Measurements from ENCODE around the gene QRICH2.
A peak's percentile ranks its signal among the peaks of the same experiment; 100 is the strongest.
"Not testable (repeated sequence)": the region's sequence is repeated elsewhere in the genome, so short reads cannot be mapped to it uniquely, and the experiment has no call there.

Gene QRICH2

DNA sequence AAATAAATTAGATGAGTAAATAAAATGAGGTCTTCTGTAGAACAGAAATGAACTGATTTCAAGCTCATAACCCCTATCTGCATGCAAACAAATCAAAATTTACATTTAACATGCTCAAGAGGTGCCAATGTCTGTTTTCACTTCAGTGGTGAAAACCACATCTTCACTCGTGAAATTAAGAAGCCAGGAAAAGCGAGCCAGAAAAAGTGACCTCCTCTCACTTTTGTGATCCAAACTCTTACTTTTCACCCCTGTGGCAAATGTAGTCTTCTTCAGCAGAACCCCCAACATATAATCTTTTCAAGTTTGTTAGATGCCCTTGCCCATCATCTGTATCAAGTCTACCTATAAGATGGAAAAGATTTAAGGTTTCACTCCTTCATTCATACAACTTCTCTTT, 9.5 kb upstream of the QRICH2 start:
- ATAC-seq (ENCODE audit: low read depth), result no peak
- Histone ChIP-seq H3K4me1 (ENCODE audit: insufficient read depth, poor library complexity, severe bottlenecking) (no peaks in the 10 kb centered on the region), H3K36me3 (ENCODE audit: low read depth) (peaks cover 45% of the 10 kb centered on the region), H3K9me3 (ENCODE audit: severe bottlenecking) (no peaks in the 10 kb centered on the region), H3K4me3 (ENCODE audit: severe bottlenecking) (no peak overlapping the region), H3K27me3 (ENCODE audit: insufficient read depth, poor library complexity, severe bottlenecking) (no peaks in the 10 kb centered on the region), H3K27ac (ENCODE audit: poor library complexity, severe bottlenecking) (no peak overlapping the region)
- TF ChIP-seq CTCF (IDR thresholded peaks at IDR 0.05; ENCODE audit: poor library complexity, severe bottlenecking), result no peak
- DNase-seq (ENCODE audit: low spot score), result no peak

- H3K27ac ChIP-seq (ENCODE audit: poor library complexity, severe bottlenecking), result no peak overlapping the region
- peaks cover 55% of the 10 kb centered on the region for H3K36me3 ChIP-seq (ENCODE audit: low read depth)
- H3K4me3 ChIP-seq (ENCODE audit: severe bottlenecking), result no peak overlapping the region
- TF ChIP-seq CTCF (IDR thresholded peaks at IDR 0.05; ENCODE audit: poor library complexity, severe bottlenecking), result no peak
- H3K9me3 ChIP-seq (ENCODE audit: severe bottlenecking), result no peaks in the 10 kb centered on the region
- no peak for DNase-seq (ENCODE audit: low spot score)
- no peak for ATAC-seq (ENCODE audit: low read depth)
- no peaks in the 10 kb centered on the region for H3K27me3 ChIP-seq (ENCODE audit: insufficient read depth, poor library complexity, severe bottlenecking)
- no peaks in the 10 kb centered on the region for H3K4me1 ChIP-seq (ENCODE audit: insufficient read depth, poor library complexity, severe bottlenecking)
Observed at GRCh38 chr17:76314392-76315227, 6.5 kb upstream of the QRICH2 start.

GRCh38 chr17:76312735-76313134, 4.7 kb upstream of the QRICH2 start:
- no peaks in the 10 kb centered on the region for H3K9me3 ChIP-seq (ENCODE audit: severe bottlenecking)
- H3K27me3 ChIP-seq (ENCODE audit: insufficient read depth, poor library complexity, severe bottlenecking), result no peaks in the 10 kb centered on the region
- ATAC-seq (ENCODE audit: low read depth) (no peak), DNase-seq (ENCODE audit: low spot score) (no peak)
- no peak overlapping the region for H3K4me3 ChIP-seq (ENCODE audit: severe bottlenecking)
- H3K27ac ChIP-seq (ENCODE audit: poor library complexity, severe bottlenecking), result no peak overlapping the region
- peaks cover 46% of the 10 kb centered on the region for H3K36me3 ChIP-seq (ENCODE audit: low read depth)
- TF ChIP-seq CTCF (IDR thresholded peaks at IDR 0.05; ENCODE audit: poor library complexity, severe bottlenecking), result no peak
- H3K4me1 ChIP-seq (ENCODE audit: insufficient read depth, poor library complexity, severe bottlenecking), result no peaks in the 10 kb centered on the region

GRCh38 chr17:76309461-76309860, 1.4 kb upstream of the QRICH2 start:
- DNase-seq (ENCODE audit: low spot score), result no peak
- no peaks in the 10 kb centered on the region for H3K4me1 ChIP-seq (ENCODE audit: insufficient read depth, poor library complexity, severe bottlenecking)
- no peak overlapping the region for H3K27ac ChIP-seq (ENCODE audit: poor library complexity, severe bottlenecking)
- H3K4me3 ChIP-seq (ENCODE audit: severe bottlenecking), result no peak overlapping the region
- H3K36me3 ChIP-seq (ENCODE audit: low read depth), result peaks cover 40% of the 10 kb centered on the region
- ATAC-seq (ENCODE audit: low read depth), result no peak
- TF ChIP-seq CTCF (IDR thresholded peaks at IDR 0.05; ENCODE audit: poor library complexity, severe bottlenecking), result no peak
- H3K27me3 ChIP-seq (ENCODE audit: insufficient read depth, poor library complexity, severe bottlenecking), result no peaks in the 10 kb centered on the region
- no peaks in the 10 kb centered on the region for H3K9me3 ChIP-seq (ENCODE audit: severe bottlenecking)

GRCh38 chr17:76307299-76307965, 644 bp downstream of the QRICH2 start:
- no peak overlapping the region for H3K4me3 ChIP-seq (ENCODE audit: severe bottlenecking)
- no peak overlapping the region for H3K27ac ChIP-seq (ENCODE audit: poor library complexity, severe bottlenecking)
- no peaks in the 10 kb centered on the region for H3K4me1 ChIP-seq (ENCODE audit: insufficient read depth, poor library complexity, severe bottlenecking)
- no peak for TF ChIP-seq CTCF (IDR thresholded peaks at IDR 0.05; ENCODE audit: poor library complexity, severe bottlenecking)
- peaks cover 21% of the 10 kb centered on the region for H3K36me3 ChIP-seq (ENCODE audit: low read depth)
- no peaks in the 10 kb centered on the region for H3K27me3 ChIP-seq (ENCODE audit: insufficient read depth, poor library complexity, severe bottlenecking)
- no peaks in the 10 kb centered on the region for H3K9me3 ChIP-seq (ENCODE audit: severe bottlenecking)
- ATAC-seq (ENCODE audit: low read depth), result no peak
- peak; percentile 64 for DNase-seq (ENCODE audit: low spot score)

- H3K4me3 ChIP-seq (ENCODE audit: severe bottlenecking); H3K4me1 ChIP-seq (ENCODE audit: insufficient read depth, poor library complexity, severe bottlenecking); H3K27me3 ChIP-seq (ENCODE audit: insufficient read depth, poor library complexity, severe bottlenecking); DNase-seq (ENCODE audit: low spot score); H3K9me3 ChIP-seq (ENCODE audit: severe bottlenecking); H3K27ac ChIP-seq (ENCODE audit: poor library complexity, severe bottlenecking); ATAC-seq (ENCODE audit: low read depth); H3K36me3 ChIP-seq (ENCODE audit: low read depth): not testable (repeated sequence)
Observed at GRCh38 chr17:76305135-76305454, 3.0 kb downstream of the QRICH2 start.
